Natural killer cell treated with Interleukin-12 subunit alpha and Interleukin-12 subunit beta and Interleukin-15 and Interleukin-18, amount 100 ng/mL, for 72 hours (primary cell): ENCODE results near the gene ZPLD1. TPM values are rescaled to one million over a fixed set of nuclear protein-coding genes. Genes with fewer than 3 reads are reported as not detected.

Experiments
- ATAC-seq, 2 donors: fragments of 150-1000 bp; cut with Tn5 transposase in 1 of 2; sonication (Bioruptor Pico), chemical (Tn5 transposase) in 1 of 2; 2 replicates each; pipeline ENCODE4 v1.10.0; 2021
- DNase-seq: peaks from one replicate; pipeline ENCODE4 v3.0.0; 2022; ENCODE audit warnings: low spot score
- H3K27ac Mint-ChIP-seq, 2 donors: 1 replicate in 1 of 2; 2 replicates in 1 of 2; pipeline ENCODE4 v1.8.0; 2022; ENCODE audit warnings: mixed read lengths in 2 of 2, mild to moderate bottlenecking in 1 of 2, moderate library complexity in 1 of 2
- H3K27me3 Mint-ChIP-seq, 2 donors: 1 replicate in 1 of 2; 2 replicates in 1 of 2; pipeline ENCODE4 v1.8.0; 2022; ENCODE audit warnings: mixed read lengths in 2 of 2
- H3K36me3 Mint-ChIP-seq: one replicate; pipeline ENCODE4 v1.8.0; 2022; ENCODE audit warnings: mixed read lengths
- H3K4me1 Mint-ChIP-seq, 2 donors: 1 replicate in 1 of 2; 2 replicates in 1 of 2; pipeline ENCODE4 v1.8.0; 2022; ENCODE audit warnings: low read depth in 2 of 2, mixed read lengths in 2 of 2, mild to moderate bottlenecking in 1 of 2
- H3K4me3 Mint-ChIP-seq: one replicate; pipeline ENCODE4 v1.8.0; 2022; ENCODE audit warnings: mixed read lengths
- H3K9me3 Mint-ChIP-seq: 2 replicates; pipeline ENCODE4 v1.8.0; 2022; ENCODE audit warnings: mixed read lengths
- total RNA-seq, 2 donors: library from RNA; stranded (reverse); gene quantifications; one replicate each; pipeline ENCODE4 v1.2.3, GENCODE V29; 2022

ZPLD1 gene
- total RNA-seq: not detected

DNA sequence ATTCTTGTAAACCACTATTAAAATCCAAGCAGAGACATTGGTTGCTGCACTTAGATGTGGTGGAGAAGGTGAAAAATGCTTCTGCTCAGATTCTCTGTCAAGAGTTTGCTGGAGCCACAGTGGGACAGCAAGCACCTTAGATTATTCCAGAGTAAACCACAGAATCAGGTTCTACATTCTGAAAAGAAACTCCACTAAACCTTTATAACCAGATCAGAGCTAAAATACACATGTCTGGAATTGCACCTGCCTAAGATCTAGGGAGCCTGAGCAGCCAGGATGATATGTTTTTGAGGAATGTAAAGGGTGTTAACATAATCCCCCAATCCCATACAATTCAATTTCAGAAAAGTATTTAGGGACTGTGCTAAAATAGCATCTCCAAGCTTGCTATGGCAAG, at the start of gene ZPLD1:
TSS of gene ZPLD1 (plus strand) at position 301 of the 400 bp plus-strand sequence. CDS start 3,473 bp downstream, outside the sequence.
- no peak within 1 kb of the TSS for H3K27ac Mint-ChIP-seq
- H3K9me3 Mint-ChIP-seq: no peaks in the 10 kb centered on the region
- H3K36me3 Mint-ChIP-seq: no peaks in the 10 kb centered on the region
- H3K4me1 Mint-ChIP-seq: no peaks in the 10 kb centered on the region
- DNase-seq: no peak
- H3K4me3 Mint-ChIP-seq: no peak within 1 kb of the TSS
- ATAC-seq: no peak
- H3K27me3 Mint-ChIP-seq: no peaks in the 10 kb centered on the region

DNA sequence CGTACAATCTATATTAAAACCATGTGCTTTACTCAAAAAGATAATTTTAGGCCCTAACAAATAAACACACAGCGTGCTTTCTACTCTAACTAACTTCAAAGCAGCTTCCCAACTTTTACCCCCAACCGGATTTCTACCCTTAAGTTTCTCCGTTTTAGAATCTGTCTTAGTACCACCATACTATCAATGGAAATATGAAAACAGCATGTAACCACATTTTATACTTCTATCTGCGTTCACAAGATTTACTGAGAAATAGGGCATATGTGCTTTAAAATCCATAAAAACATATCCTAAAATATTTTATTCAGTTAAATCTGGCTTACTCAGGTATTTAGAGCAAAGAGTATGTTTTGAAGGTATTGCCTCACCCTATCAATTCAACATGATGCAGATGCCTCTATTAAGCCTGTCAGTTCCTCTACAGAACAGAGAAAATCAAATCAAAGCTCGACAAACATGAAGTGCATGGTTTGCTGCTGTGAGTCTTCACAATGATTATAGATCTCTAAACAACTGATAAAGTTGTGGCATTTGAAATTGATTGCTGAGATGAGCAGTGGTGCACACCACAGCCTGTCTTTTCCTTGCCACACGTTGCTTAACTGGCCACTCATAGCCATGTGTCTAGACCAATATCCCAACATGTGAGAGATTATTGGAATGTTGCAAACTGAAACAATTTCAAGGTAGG, 44.5 kb upstream of the ZPLD1 start:
- Mint-ChIP-seq H3K4me1 (no peaks in the 10 kb centered on the region), H3K27me3 (no peaks in the 10 kb centered on the region), H3K4me3 (no peak overlapping the region), H3K9me3 (peaks cover 3% of the 10 kb centered on the region), H3K27ac (no peak overlapping the region), H3K36me3 (no peaks in the 10 kb centered on the region)
- DNase-seq (no peak), ATAC-seq (no peak)

- ATAC-seq (no peak), DNase-seq (no peak)
- Mint-ChIP-seq H3K9me3 (peaks cover 3% of the 10 kb centered on the region), H3K36me3 (no peaks in the 10 kb centered on the region), H3K4me1 (no peaks in the 10 kb centered on the region), H3K4me3 (no peak overlapping the region), H3K27ac (no peak overlapping the region), H3K27me3 (no peaks in the 10 kb centered on the region)
Observed at GRCh38 chr3:102390916-102391315, 43.9 kb upstream of the ZPLD1 start.

GRCh38 chr3:102391491-102391890, 43.3 kb upstream of the ZPLD1 start:
- no peak for DNase-seq
- H3K36me3 Mint-ChIP-seq: no peaks in the 10 kb centered on the region
- no peak overlapping the region for H3K27ac Mint-ChIP-seq
- H3K4me1 Mint-ChIP-seq: no peaks in the 10 kb centered on the region
- peaks cover 3% of the 10 kb centered on the region for H3K9me3 Mint-ChIP-seq
- no peak overlapping the region for H3K4me3 Mint-ChIP-seq
- no peak for ATAC-seq
- no peaks in the 10 kb centered on the region for H3K27me3 Mint-ChIP-seq

GRCh38 chr3:102394517-102394916, 40.3 kb upstream of the ZPLD1 start:
- Mint-ChIP-seq H3K36me3 (no peaks in the 10 kb centered on the region), H3K27ac (no peak overlapping the region), H3K27me3 (no peaks in the 10 kb centered on the region), H3K4me3 (no peak overlapping the region), H3K4me1 (no peaks in the 10 kb centered on the region), H3K9me3 (no peaks in the 10 kb centered on the region)
- DNase-seq (no peak), ATAC-seq (no peak)

- H3K27ac Mint-ChIP-seq: no peak overlapping the region
- no peaks in the 10 kb centered on the region for H3K27me3 Mint-ChIP-seq
- no peaks in the 10 kb centered on the region for H3K36me3 Mint-ChIP-seq
- H3K4me3 Mint-ChIP-seq: no peak overlapping the region
- ATAC-seq: no peak
- no peak for DNase-seq
- H3K4me1 Mint-ChIP-seq: no peaks in the 10 kb centered on the region
- peaks cover 2% of the 10 kb centered on the region for H3K9me3 Mint-ChIP-seq
Observed at GRCh38 chr3:102398176-102398575, 36.6 kb upstream of the ZPLD1 start.

- Mint-ChIP-seq H3K9me3 (peaks cover 2% of the 10 kb centered on the region), H3K36me3 (no peaks in the 10 kb centered on the region), H3K4me3 (no peak overlapping the region), H3K27ac (no peak overlapping the region), H3K4me1 (no peaks in the 10 kb centered on the region), H3K27me3 (no peaks in the 10 kb centered on the region)
- no peak for ATAC-seq
- no peak for DNase-seq
Observed at GRCh38 chr3:102398666-102399065, 36.1 kb upstream of the ZPLD1 start.

DNA sequence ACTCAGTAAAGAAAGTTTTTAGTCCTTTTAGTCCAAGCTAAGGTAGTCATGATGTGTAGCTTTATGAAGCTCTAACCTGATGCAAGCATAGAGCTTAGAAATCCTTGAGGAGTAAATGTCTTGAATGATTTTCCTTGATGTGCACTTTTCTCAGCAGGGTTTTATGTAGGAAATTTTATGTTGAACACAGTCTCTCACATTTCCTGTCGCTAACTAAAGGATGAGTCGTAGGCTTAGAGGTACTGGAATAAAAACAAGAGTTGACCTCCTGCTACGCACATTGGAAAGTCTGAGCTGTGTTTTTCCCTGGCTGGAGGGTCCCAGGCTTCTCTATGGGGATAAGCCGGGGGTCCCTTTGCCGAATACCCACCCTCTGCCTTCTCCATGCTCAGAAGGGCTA, 34.7 kb upstream of the ZPLD1 start:
- ATAC-seq: no peak
- H3K4me3 Mint-ChIP-seq: no peak overlapping the region

GRCh38 chr3:102400766-102401165, 34.0 kb upstream of the ZPLD1 start:
- Mint-ChIP-seq H3K4me3 (no peak overlapping the region), H3K9me3 (peaks cover 2% of the 10 kb centered on the region), H3K27me3 (no peaks in the 10 kb centered on the region), H3K4me1 (no peaks in the 10 kb centered on the region), H3K27ac (no peak overlapping the region), H3K36me3 (no peaks in the 10 kb centered on the region)
- no peak for ATAC-seq
- no peak for DNase-seq

More for the DNA sequence above, 34.7 kb upstream of the ZPLD1 start:
- Mint-ChIP-seq H3K9me3 (peaks cover 2% of the 10 kb centered on the region), H3K27me3 (no peaks in the 10 kb centered on the region), H3K36me3 (no peaks in the 10 kb centered on the region), H3K27ac (no peak overlapping the region), H3K4me1 (no peaks in the 10 kb centered on the region)
- no peak for DNase-seq

DNA sequence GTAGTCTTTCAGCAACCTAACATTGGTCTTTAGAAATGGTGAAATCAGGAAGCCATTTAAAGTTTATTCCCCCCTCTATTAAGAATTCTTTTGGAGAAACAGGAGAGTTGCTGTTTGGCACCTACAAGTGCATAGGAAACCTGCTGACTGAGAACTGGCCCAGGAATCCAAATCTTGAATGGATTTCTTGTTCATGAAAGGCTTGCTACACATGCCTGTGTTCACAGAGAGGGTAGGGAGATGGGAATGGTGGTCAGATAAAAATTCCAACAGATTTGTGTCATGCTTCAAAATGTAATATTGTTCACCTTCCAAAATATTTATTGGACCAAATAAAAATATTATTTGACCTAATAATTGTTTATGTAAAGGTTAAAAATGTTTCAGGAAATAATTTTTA, 24.2 kb upstream of the ZPLD1 start:
- Mint-ChIP-seq H3K36me3 (no peaks in the 10 kb centered on the region), H3K4me3 (no peak overlapping the region), H3K27ac (no peak overlapping the region), H3K9me3 (no peaks in the 10 kb centered on the region), H3K27me3 (no peaks in the 10 kb centered on the region), H3K4me1 (no peaks in the 10 kb centered on the region)
- DNase-seq (no peak), ATAC-seq (no peak)

DNA sequence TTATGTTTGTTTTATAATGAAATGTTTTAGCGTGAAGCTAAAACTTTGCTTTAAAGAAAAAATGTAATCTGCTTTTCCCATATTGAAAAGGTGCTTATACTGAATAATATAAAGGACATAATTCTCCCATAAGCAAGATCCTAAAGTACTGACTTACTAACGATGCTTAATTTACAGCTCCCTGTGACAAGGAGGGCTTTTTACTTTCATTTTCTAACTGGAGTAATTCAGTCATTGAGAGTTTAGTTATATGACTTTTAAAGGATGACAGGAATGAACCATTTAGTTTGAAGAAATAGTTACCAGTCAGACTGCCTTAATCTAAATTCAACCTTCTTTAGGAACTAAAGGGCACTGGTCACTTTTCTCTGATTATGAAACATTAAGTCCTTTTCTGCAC, 19.3 kb upstream of the ZPLD1 start:
- H3K27me3 Mint-ChIP-seq: no peaks in the 10 kb centered on the region
- ATAC-seq (no peak), DNase-seq (no peak)
- no peak overlapping the region for H3K4me3 Mint-ChIP-seq
- no peaks in the 10 kb centered on the region for H3K9me3 Mint-ChIP-seq
- H3K36me3 Mint-ChIP-seq: no peaks in the 10 kb centered on the region
- no peaks in the 10 kb centered on the region for H3K4me1 Mint-ChIP-seq
- no peak overlapping the region for H3K27ac Mint-ChIP-seq

DNA sequence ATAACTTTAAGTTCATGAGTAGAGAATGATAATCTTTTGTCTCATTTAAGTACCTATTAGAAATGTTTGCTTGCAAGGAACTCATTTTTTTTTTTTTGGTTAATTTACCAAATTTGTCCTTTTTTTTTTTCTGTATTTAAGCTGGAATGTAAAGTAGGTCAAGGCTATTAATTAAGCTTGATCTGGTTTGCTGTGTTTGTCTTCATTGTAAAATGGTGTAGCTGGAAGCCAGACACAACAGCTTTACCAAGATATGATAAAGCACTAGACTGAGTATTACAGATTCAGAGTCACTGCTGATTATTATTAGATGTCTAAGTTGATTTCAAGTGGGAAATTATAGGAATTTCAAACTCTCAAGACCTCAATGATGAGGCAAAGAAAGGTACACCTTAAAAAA, 15.0 kb upstream of the ZPLD1 start:
- H3K27me3 Mint-ChIP-seq: no peaks in the 10 kb centered on the region
- ATAC-seq: no peak
- no peak for DNase-seq
- no peak overlapping the region for H3K4me3 Mint-ChIP-seq
- H3K36me3 Mint-ChIP-seq: no peaks in the 10 kb centered on the region
- no peak overlapping the region for H3K27ac Mint-ChIP-seq
- peaks cover 3% of the 10 kb centered on the region for H3K9me3 Mint-ChIP-seq
- H3K4me1 Mint-ChIP-seq: no peaks in the 10 kb centered on the region

DNA sequence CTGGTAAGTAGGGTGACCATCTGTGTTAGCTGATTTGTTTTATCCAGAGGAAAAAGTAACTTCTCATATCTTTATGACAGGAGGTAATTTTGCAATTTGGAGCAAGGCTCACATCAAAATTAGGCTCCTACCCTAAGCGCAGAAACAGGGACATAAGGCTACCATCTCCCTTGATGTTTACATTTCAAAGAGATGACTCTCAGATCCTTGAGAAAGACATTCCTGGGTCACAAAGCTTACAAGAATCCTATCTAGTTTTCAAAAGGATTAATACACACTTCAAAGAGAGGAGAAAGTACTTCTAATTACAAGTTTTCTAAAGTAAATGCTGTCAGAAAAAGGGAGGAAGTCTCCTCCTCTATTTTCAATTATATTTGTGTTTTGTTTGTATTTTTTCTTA, 7.0 kb downstream of the ZPLD1 start:
- ATAC-seq: no peak
- H3K9me3 Mint-ChIP-seq: no peaks in the 10 kb centered on the region
- no peak overlapping the region for H3K27ac Mint-ChIP-seq
- no peak for DNase-seq
- no peaks in the 10 kb centered on the region for H3K27me3 Mint-ChIP-seq
- no peaks in the 10 kb centered on the region for H3K36me3 Mint-ChIP-seq
- no peak overlapping the region for H3K4me3 Mint-ChIP-seq
- no peaks in the 10 kb centered on the region for H3K4me1 Mint-ChIP-seq

DNA sequence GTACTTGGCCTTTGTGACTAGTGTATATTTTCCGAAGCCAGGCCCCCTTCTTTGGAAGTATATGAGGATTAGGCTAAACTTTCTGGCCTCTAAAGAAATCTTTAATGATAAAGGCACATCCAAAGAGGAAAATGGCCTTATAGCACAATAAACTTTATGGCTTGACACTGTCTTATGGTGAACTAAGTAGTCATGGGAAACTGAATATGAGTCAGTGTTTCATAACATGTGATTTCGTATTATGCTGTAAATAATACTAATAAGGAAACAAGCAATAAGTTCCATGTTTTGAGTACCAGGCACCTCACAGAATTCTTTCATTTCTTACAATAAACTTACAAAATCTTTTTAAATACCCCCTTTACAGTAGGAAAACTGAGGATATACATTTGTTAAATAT, 8.2 kb downstream of the ZPLD1 start:
- Mint-ChIP-seq H3K27me3 (no peaks in the 10 kb centered on the region), H3K4me1 (no peaks in the 10 kb centered on the region), H3K27ac (no peak overlapping the region), H3K4me3 (no peak overlapping the region), H3K9me3 (no peaks in the 10 kb centered on the region), H3K36me3 (no peaks in the 10 kb centered on the region)
- no peak for ATAC-seq
- no peak for DNase-seq

GRCh38 chr3:102444101-102444500, 9.3 kb downstream of the ZPLD1 start:
- Mint-ChIP-seq H3K36me3 (no peaks in the 10 kb centered on the region), H3K9me3 (no peaks in the 10 kb centered on the region), H3K4me1 (no peaks in the 10 kb centered on the region), H3K4me3 (no peak overlapping the region), H3K27me3 (no peaks in the 10 kb centered on the region), H3K27ac (no peak overlapping the region)
- DNase-seq: no peak
- no peak for ATAC-seq
